Spleen (tissue), 11 donors: Measurements from ENCODE around the gene CASP8AP2. TPM values are rescaled to one million over a fixed set of nuclear protein-coding genes. Genes with fewer than 3 reads are reported as not detected.
A peak's percentile ranks its signal among the peaks of the same experiment; 100 is the strongest.
"Not testable (repeated sequence)": the region's sequence is repeated elsewhere in the genome, so short reads cannot be mapped to it uniquely, and the experiment has no call there.

Source experiments
- DNase-seq: peaks from one replicate; pipeline ENCODE4 v3.0.0-alpha.2; 2020
- H3K27ac ChIP-seq, 8 donors: fragments of 200-600 bp; sonication (generic) in 7 of 8; 1 replicate in 4 of 8; 2 replicates in 4 of 8; pipeline versions ENCODE4 v1.5.0 to v1.8.0; 2016 to 2021; ENCODE audit warnings: inconsistent platforms in 4 of 8, mild to moderate bottlenecking in 4 of 8, moderate library complexity in 1 of 8
- H3K27me3 ChIP-seq, 7 donors: fragments of 200-600 bp; sonication (generic) in 6 of 7; replicated peaks in 1 of 7; 1 replicate in 4 of 7; 2 replicates in 3 of 7; pipeline versions ENCODE4 v1.5.0 to v1.8.0; 2016 to 2021; ENCODE audit warnings: inconsistent platforms in 3 of 7, mild to moderate bottlenecking in 1 of 7
- H3K36me3 ChIP-seq, 6 donors: fragments of 200-600 bp; sonication (generic) in 5 of 6; 1 replicate in 4 of 6; 2 replicates in 2 of 6; pipeline versions ENCODE4 v1.5.0 to v1.8.0; 2016 to 2021; ENCODE audit warnings: inconsistent platforms in 2 of 6
- H3K4me1 ChIP-seq, 6 donors: fragments of 200-600 bp; sonication (generic) in 5 of 6; 1 replicate in 3 of 6; 2 replicates in 3 of 6; pipeline versions ENCODE4 v1.5.0 to v1.8.0; 2016 to 2021; ENCODE audit warnings: inconsistent platforms in 3 of 6
- H3K4me3 ChIP-seq, 8 donors: fragments of 200-600 bp; sonication (generic) in 7 of 8; 1 replicate in 4 of 8; 2 replicates in 4 of 8; pipeline versions ENCODE4 v1.5.0 to v1.8.0; 2016 to 2021; ENCODE audit warnings: inconsistent platforms in 4 of 8, mild to moderate bottlenecking in 4 of 8, moderate library complexity in 2 of 8
- H3K9me3 ChIP-seq, 8 donors: fragments of 200-600 bp; sonication (generic) in 7 of 8; 1 replicate in 4 of 8; 2 replicates in 4 of 8; pipeline versions ENCODE4 v1.5.0 to v1.8.0; 2016 to 2021; ENCODE audit warnings: inconsistent platforms in 4 of 8
- CTCF ChIP-seq, 11 experiments: fragments of 200-600 bp in 7 of 11; fragments of 450-650 bp in 4 of 11; sonication (generic) in 4 of 11; IDR thresholded peaks in 8 of 11; conservative IDR thresholded peaks in 3 of 11; 1 replicate in 7 of 11; 2 replicates in 4 of 11; pipeline versions ENCODE4 v1.4.0 to v1.8.0; 2016 to 2021; ENCODE audit warnings: antibody characterized with exemption in 11 of 11, inconsistent platforms in 4 of 11, mild to moderate bottlenecking in 1 of 11
- POLR2A ChIP-seq, 3 donors: fragments of 450-650 bp; IDR thresholded peaks; one replicate each; pipeline ENCODE4 v1.5.1; 2017; ENCODE audit warnings: antibody characterized with exemption in 3 of 3, mild to moderate bottlenecking in 1 of 3
- POLR2AphosphoS5 ChIP-seq, 3 donors: sonication (generic); formaldehyde crosslinking; IDR thresholded peaks; one replicate each; pipeline ENCODE4 v1.5.1; 2017; ENCODE audit warnings: antibody characterized with exemption in 3 of 3
- WGBS, 5 donors: extraction: QIAGEN DNeasy Blood & Tissue Kit in 3 of 5; methylation state at CpG; one replicate each; pipeline versions ENCODE4 v1.1.5 to v1.1.7; 2013 to 2018; 5-methylcytosine and 5-hydroxymethylcytosine counted together
- intact Hi-C: fragments of 100-400 bp; cut with DNase I; formaldehyde crosslinking; loops from one replicate; pipeline ENCODE4 v1.15.0; 2023; ENCODE audit warnings: low total_unique reads
- polyA plus RNA-seq, 3 donors: library from polyadenylated mRNA; stranded (reverse); fragments of 200-250 nt; gene quantifications; one replicate each; pipeline ENCODE4 v1.2.1, GENCODE V29; 2013
- total RNA-seq, 7 donors: library from RNA; depleted of rRNA in 3 of 7; stranded (reverse); fragments of >200 nt in 3 of 7; fragmentation: NEBNext Ultra II Directional in 4 of 7; extraction: Animal tissue kit (Norgen Biotek cat#: 25700) in 4 of 7; gene quantifications; one replicate each; pipeline versions ENCODE4 v1.1.0 to v1.2.1, GENCODE V29; 2016 to 2021
- donor health status: healthy with polysubstance abuse.
- donor health status: DM: no; HTN: no; CAD: no; lungs with moderate emphysema.
- donor health status: DM: no; HTN: no; CAD: no.
- donor health status: Bipolar disorder and iron deficiency.
- donor health status: healthy.
- donor health status: DM: no; HTN: no; CAD: no.
- donor health status: DM: yes; HTN: yes; CAD: no.

CASP8AP2 gene
- total and polyA plus RNA-seq, 10 donors, result 6.1 to 27.8 (median 18.4) TPM

- no peak overlapping the region for H3K27ac ChIP-seq
- WGBS, 5 donors, result 24 to 30% (median 27%) methylated on average over 38 to 43 of the region's 43 CpGs
- TF ChIP-seq CTCF (IDR thresholded peaks at IDR 0.05 in 8 of 11, conservative IDR thresholded peaks at IDR 0.05 in 3 of 11) (no peak), POLR2AphosphoS5 (IDR thresholded peaks at IDR 0.05) (no peak), POLR2A (IDR thresholded peaks at IDR 0.05) (no peak)
- no peaks in the 10 kb centered on the region for H3K36me3 ChIP-seq
- peaks cover 0 to 7% (median 0%) of the 10 kb centered on the region in 6 donors for H3K4me1 ChIP-seq
- DNase-seq, result peak; percentile 70
- H3K4me3 ChIP-seq, result peak overlapping the region in 1 of 8 donors; percentile 21
- H3K27me3 ChIP-seq, result peaks cover 0 to 56% (median 17%) of the 10 kb centered on the region in 7 donors
- intact Hi-C loops, result no loop called here
- H3K9me3 ChIP-seq, result no peaks in the 10 kb centered on the region
Observed at GRCh38 chr6:89887452-89888137, 57.9 kb downstream of the CASP8AP2 start.

GRCh38 chr6:89888138-89888514 lies 58.4 kb downstream of the CASP8AP2 start:
- 81 to 88% (median 87%) methylated on average over 5 to 7 of the region's 7 CpGs for WGBS, 5 donors
- Histone ChIP-seq H3K27me3 (peaks cover 0 to 61% (median 20%) of the 10 kb centered on the region in 7 donors), H3K27ac (no peak overlapping the region)

GRCh38 chr6:89888871-89889270 lies 59.2 kb downstream of the CASP8AP2 start:
- 78 to 87% (median 82%) methylated on average over 3 of the region's 3 CpGs for WGBS, 5 donors
- Histone ChIP-seq H3K36me3 (no peaks in the 10 kb centered on the region), H3K27ac (no peak overlapping the region), H3K4me1 (peaks cover 0 to 7% (median 0%) of the 10 kb centered on the region in 6 donors), H3K9me3 (no peaks in the 10 kb centered on the region), H3K4me3 (no peak overlapping the region), H3K27me3 (peaks cover 0 to 68% (median 20%) of the 10 kb centered on the region in 7 donors)
- intact Hi-C loops, result no loop called here
- DNase-seq, result no peak
- TF ChIP-seq CTCF (IDR thresholded peaks at IDR 0.05 in 8 of 11, conservative IDR thresholded peaks at IDR 0.05 in 3 of 11), result no peak
- TF ChIP-seq POLR2A (IDR thresholded peaks at IDR 0.05), result no peak
- no peak for TF ChIP-seq POLR2AphosphoS5 (IDR thresholded peaks at IDR 0.05)

More at GRCh38 chr6:89888138-89888514, 58.4 kb downstream of the CASP8AP2 start:
- DNase-seq, result peak; percentile 24
- Histone ChIP-seq H3K36me3 (no peaks in the 10 kb centered on the region), H3K9me3 (no peaks in the 10 kb centered on the region), H3K4me1 (peaks cover 0 to 7% (median 0%) of the 10 kb centered on the region in 6 donors), H3K4me3 (peak overlapping the region in 1 of 8 donors; percentile 21)
- TF ChIP-seq POLR2AphosphoS5 (IDR thresholded peaks at IDR 0.05), result no peak
- no peak for TF ChIP-seq POLR2A (IDR thresholded peaks at IDR 0.05)
- TF ChIP-seq CTCF (IDR thresholded peaks at IDR 0.05 in 8 of 11, conservative IDR thresholded peaks at IDR 0.05 in 3 of 11), result no peak
- intact Hi-C loops, result no loop called here

GRCh38 chr6:89890845-89891528 lies 61.3 kb downstream of the CASP8AP2 start:
- H3K4me3 ChIP-seq, intact Hi-C loops, DNase-seq, H3K9me3 ChIP-seq, H3K27ac ChIP-seq, H3K4me1 ChIP-seq, H3K36me3 ChIP-seq: not testable (repeated sequence)
- H3K27me3 ChIP-seq, result peaks cover 0 to 87% (median 20%) of the 10 kb centered on the region in 7 donors
- WGBS, 5 donors, result 11 to 18% (median 13%) methylated on average over 9 to 11 of the region's 11 CpGs

GRCh38 chr6:89892577-89892976 lies 62.9 kb downstream of the CASP8AP2 start:
- H3K4me1 ChIP-seq, DNase-seq, H3K27ac ChIP-seq, H3K36me3 ChIP-seq, H3K4me3 ChIP-seq, intact Hi-C loops, H3K9me3 ChIP-seq: not testable (repeated sequence)
- WGBS, 5 donors, result 76 to 91% (median 84%) methylated on average over 8 of the region's 8 CpGs
- H3K27me3 ChIP-seq, result peaks cover 0 to 82% (median 18%) of the 10 kb centered on the region in 7 donors
